Keratinocyte (primary cell): ENCODE measurements around the gene KRT24. TPM values are rescaled to one million over a fixed set of nuclear protein-coding genes. Genes with fewer than 3 reads are reported as not detected.

ENCODE experiments used
- DNase-seq: peaks from one replicate; pipeline ENCODE4 v3.0.0-alpha.2; 2011; ENCODE audit warnings: low read depth, missing footprints, low spot score
- FAIRE-seq: peaks from 2 replicates; lab custom pipeline; 2011; peaks lifted over from hg19 to GRCh38; lab: Jason Lieb, UNC
- H2AFZ ChIP-seq: 2 replicates; pipeline ENCODE4 v1.6.0; 2012; ENCODE audit warnings: low read length, control low read depth, inconsistent platforms; ENCODE audit not compliant: control insufficient read depth
- H3K27ac ChIP-seq: 2 replicates; pipeline ENCODE4 v1.5.1; 2011; ENCODE audit warnings: low read length; ENCODE audit not compliant: control insufficient read depth, insufficient read depth
- H3K27me3 ChIP-seq: 3 replicates; pipeline ENCODE4 v1.6.0; 2011; ENCODE audit warnings: low read length; ENCODE audit not compliant: control insufficient read depth, insufficient read depth; ENCODE audit errors: extremely low read depth
- H3K36me3 ChIP-seq, 2 experiments: 2 replicates in 1 of 2; 3 replicates in 1 of 2; pipeline ENCODE4 v1.5.1; 2011; ENCODE audit warnings: low read length in 2 of 2, mild to moderate bottlenecking in 1 of 2; ENCODE audit not compliant: control insufficient read depth in 2 of 2, insufficient read depth in 2 of 2; ENCODE audit errors: extremely low read depth in 1 of 2
- H3K4me1 ChIP-seq: 3 replicates; pipeline ENCODE4 v1.5.1; 2011; ENCODE audit warnings: low read length; ENCODE audit not compliant: control insufficient read depth, insufficient read depth; ENCODE audit errors: extremely low read depth
- H3K4me2 ChIP-seq: 3 replicates; pipeline ENCODE4 v1.6.0; 2011; ENCODE audit warnings: low read depth, low read length; ENCODE audit not compliant: control insufficient read depth, insufficient read depth; ENCODE audit errors: extremely low read depth
- H3K4me3 ChIP-seq, 3 experiments: fragments of 200-600 bp in 1 of 3; sonication (generic) in 1 of 3; 2 replicates in 2 of 3; 3 replicates in 1 of 3; pipeline ENCODE4 v1.5.1; 2011 to 2016; ENCODE audit warnings: low read length in 3 of 3, mild to moderate bottlenecking in 3 of 3, control low read depth in 2 of 3, inconsistent platforms in 1 of 3, low read depth in 1 of 3, mixed read lengths in 1 of 3, mixed run types in 1 of 3, moderate library complexity in 1 of 3; ENCODE audit not compliant: control insufficient read depth in 2 of 3, insufficient read depth in 2 of 3; ENCODE audit errors: extremely low read depth in 1 of 3
- H3K79me2 ChIP-seq: 2 replicates; pipeline ENCODE4 v1.6.0; 2012; ENCODE audit warnings: low read length; ENCODE audit not compliant: control insufficient read depth, insufficient read depth
- H3K9ac ChIP-seq: 3 replicates; pipeline ENCODE4 v1.6.0; 2011; ENCODE audit warnings: low read length; ENCODE audit not compliant: control insufficient read depth, insufficient read depth; ENCODE audit errors: extremely low read depth
- H3K9me1 ChIP-seq: 3 replicates; pipeline ENCODE4 v1.6.0; 2011; ENCODE audit warnings: low read length; ENCODE audit not compliant: control insufficient read depth, insufficient read depth; ENCODE audit errors: extremely low read depth
- H3K9me3 ChIP-seq: 2 replicates; pipeline ENCODE4 v1.5.1; 2012; ENCODE audit warnings: low read depth, low read length; ENCODE audit not compliant: control insufficient read depth
- H4K20me1 ChIP-seq: 3 replicates; pipeline ENCODE4 v1.6.0; 2011; ENCODE audit warnings: low read length; ENCODE audit not compliant: control insufficient read depth, insufficient read depth; ENCODE audit errors: extremely low read depth
- CTCF ChIP-seq, 3 experiments: IDR thresholded peaks in 1 of 3; conservative IDR thresholded peaks in 1 of 3; optimal IDR thresholded peaks in 1 of 3; 2 replicates in 2 of 3; 3 replicates in 1 of 3; pipeline versions ENCODE3 to v1.5.1; 2011; ENCODE audit warnings: low read length in 3 of 3, mild to moderate bottlenecking in 3 of 3, moderate library complexity in 2 of 3, control low read depth in 1 of 3, inconsistent platforms in 1 of 3; ENCODE audit not compliant: insufficient read depth in 2 of 3; ENCODE audit errors: extremely low read depth in 1 of 3
- EZH2 ChIP-seq: IDR thresholded peaks from one replicate; pipeline ENCODE4 v1.6.1; 2012; ENCODE audit warnings: inconsistent platforms, mild to moderate bottlenecking, low read length, moderate library complexity
- dilution Hi-C: fragments of 300-500 bp; cut with MboI; formaldehyde crosslinking; loops from one replicate; pipeline ENCODE4 v1.7.0; 2020; ENCODE audit warnings: low sequenced_read_pairs; ENCODE audit not compliant: extremely low pct_ligation_motif_present
- polyA plus RNA-seq, 5 experiments: library from polyadenylated mRNA; depleted of rRNA in 3 of 5; stranded (reverse) in 3 of 5; stranded (forward) in 1 of 5; unstranded in 1 of 5; fragments of >200 nt; gene quantifications; 1 replicate in 1 of 5; 2 replicates in 3 of 5; 3 replicates in 1 of 5; pipeline versions ENCODE4 v1.2.1 to v1.2.3, GENCODE V29; 2011 to 2012; ENCODE audit warnings: missing spikeins in 2 of 5, low read depth in 1 of 5, low replicate concordance in 1 of 5

Gene KRT24
- polyA plus RNA-seq, 1 donor (not counting 4 experiments of a cell fraction or from before 2014, with no cell fraction given): 1.0 TPM

GRCh38 chr17:40717776-40718175 is 14.2 kb upstream of the KRT24 start:
- dilution Hi-C loops: no loop called here
- H3K27ac ChIP-seq: no peak overlapping the region
- no peak overlapping the region for H3K4me2 ChIP-seq
- no peaks in the 10 kb centered on the region for H3K27me3 ChIP-seq
- no peaks in the 10 kb centered on the region for H3K4me1 ChIP-seq
- H3K79me2 ChIP-seq: no peaks in the 10 kb centered on the region
- no peaks in the 10 kb centered on the region for H4K20me1 ChIP-seq
- H3K9me1 ChIP-seq: no peaks in the 10 kb centered on the region
- no peak overlapping the region for H3K4me3 ChIP-seq
- no peak for FAIRE-seq
- H3K9me3 ChIP-seq: no peaks in the 10 kb centered on the region
- TF ChIP-seq EZH2 (no peak), CTCF (optimal IDR thresholded peaks at IDR 0.05 in 1 of 3, IDR thresholded peaks at IDR 0.05 in 1 of 3, conservative IDR thresholded peaks at IDR 0.05 in 1 of 3; ENCODE audit: extremely low read depth in 1 of 3, insufficient read depth in 2 of 3, low read length in 3 of 3) (no peak)
- no peak overlapping the region for H2AFZ ChIP-seq
- no peaks in the 10 kb centered on the region for H3K36me3 ChIP-seq
- H3K9ac ChIP-seq: no peak overlapping the region
- no peak for DNase-seq

DNA sequence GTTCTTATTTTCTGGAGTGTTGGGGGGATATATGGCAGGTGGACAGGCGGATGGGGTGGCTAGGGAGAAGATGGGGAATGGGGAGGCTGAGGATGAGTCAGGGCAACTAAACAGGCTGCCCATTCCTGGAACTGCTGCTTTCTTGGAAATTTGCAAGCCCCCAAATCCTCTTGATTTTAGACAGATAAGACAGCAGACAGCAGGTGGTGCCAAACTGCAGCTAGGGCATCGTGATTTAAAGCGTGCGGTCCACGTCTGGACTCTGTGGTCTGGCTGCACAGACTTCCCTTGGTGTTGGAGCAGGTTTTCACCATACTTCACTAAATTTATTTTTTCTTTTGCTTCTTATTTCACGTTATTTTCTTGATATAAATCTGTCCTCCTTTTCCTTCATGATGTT is 10.9 kb upstream of the KRT24 start:
- no peaks in the 10 kb centered on the region for H3K27me3 ChIP-seq
- no peaks in the 10 kb centered on the region for H3K4me1 ChIP-seq
- H2AFZ ChIP-seq: no peak overlapping the region
- dilution Hi-C loops: no loop called here
- no peaks in the 10 kb centered on the region for H3K36me3 ChIP-seq
- no peaks in the 10 kb centered on the region for H4K20me1 ChIP-seq
- H3K9me3 ChIP-seq: no peaks in the 10 kb centered on the region
- no peaks in the 10 kb centered on the region for H3K79me2 ChIP-seq
- H3K4me2 ChIP-seq: no peak overlapping the region
- no peak overlapping the region for H3K9ac ChIP-seq
- H3K27ac ChIP-seq: no peak overlapping the region
- no peak for DNase-seq
- no peak overlapping the region for H3K4me3 ChIP-seq
- no peak for TF ChIP-seq CTCF (optimal IDR thresholded peaks at IDR 0.05 in 1 of 3, IDR thresholded peaks at IDR 0.05 in 1 of 3, conservative IDR thresholded peaks at IDR 0.05 in 1 of 3; ENCODE audit: extremely low read depth in 1 of 3, insufficient read depth in 2 of 3, low read length in 3 of 3)
- TF ChIP-seq EZH2: no peak
- FAIRE-seq: no peak
- H3K9me1 ChIP-seq: no peaks in the 10 kb centered on the region
